Choroid plexus epithelial cell (primary cell): Measurements from ENCODE around the gene TRIM75.
"Not testable (repeated sequence)": the region's sequence is repeated elsewhere in the genome, so short reads cannot be mapped to it uniquely, and the experiment has no call there.

Experiments used
- DNase-seq: peaks from one replicate; pipeline ENCODE4 v3.0.0-alpha.2; 2010; ENCODE audit warnings: low read depth
- H3K4me3 ChIP-seq: 2 replicates; pipeline ENCODE4 v1.5.1; 2011; ENCODE audit warnings: low read depth, mild to moderate bottlenecking, control low read depth, low read length, moderate library complexity
- CTCF ChIP-seq: conservative IDR thresholded peaks from 2 replicates; pipeline ENCODE4 v1.5.1; 2011; ENCODE audit warnings: low read depth, mild to moderate bottlenecking, control low read depth, inconsistent platforms, low read length, moderate library complexity

Gene TRIM75

GRCh38 chr4:165011403-165011802 is 42.3 kb upstream of the TRIM75 start:
- no peak overlapping the region for H3K4me3 ChIP-seq
- DNase-seq = no peak
- no peak for TF ChIP-seq CTCF

- H3K4me3 ChIP-seq = no peak overlapping the region
- no peak for DNase-seq
- TF ChIP-seq CTCF = no peak
Measured at GRCh38 chr4:165013691-165014090, 40.0 kb upstream of the TRIM75 start.

- TF ChIP-seq CTCF = peak; percentile 25
- DNase-seq = peak; percentile 7
- no peak overlapping the region for H3K4me3 ChIP-seq
Measured at GRCh38 chr4:165016971-165017370, 36.7 kb upstream of the TRIM75 start.

GRCh38 chr4:165019995-165020394 is 33.7 kb upstream of the TRIM75 start:
- not testable (repeated sequence) for H3K4me3 ChIP-seq, DNase-seq

GRCh38 chr4:165025782-165026181 is 27.9 kb upstream of the TRIM75 start:
- H3K4me3 ChIP-seq, DNase-seq: not testable (repeated sequence)

- no peak for DNase-seq
- H3K4me3 ChIP-seq = no peak overlapping the region
- no peak for TF ChIP-seq CTCF
Measured at GRCh38 chr4:165027762-165028402, 25.8 kb upstream of the TRIM75 start.

- no peak for DNase-seq
- no peak within 1 kb of the TSS for H3K4me3 ChIP-seq
- TF ChIP-seq CTCF = no peak
Measured at GRCh38 chr4:165031436-165032211, 22.0 kb upstream of the TRIM75 start, which contains the start of gene TRIM60. TRIM60 (plus strand) TSS chr4:165031999; CDS start chr4:165040073, 8,074 bp downstream.

GRCh38 chr4:165048170-165048569 is 5.5 kb upstream of the TRIM75 start:
- H3K4me3 ChIP-seq = no peak overlapping the region
- no peak for DNase-seq
- no peak for TF ChIP-seq CTCF
